Measurements from ENCODE around the gene TRIM69.
"Not testable (repeated sequence)": the region's sequence is repeated elsewhere in the genome, so short reads cannot be mapped to it uniquely, and the experiment has no call there.

Gene TRIM69

GRCh38 chr15:44727485-44728231 lies 8.7 kb upstream of the TRIM69 start:
- Histone ChIP-seq H3K4me2 (ENCODE audit: low read depth, low read length, poor library complexity, severe bottlenecking) (peak overlapping the region; percentile 92), H4K20me1 (ENCODE audit: low read depth, low read length) (no peaks in the 10 kb centered on the region), H3K36me3 (ENCODE audit: low read length) (no peaks in the 10 kb centered on the region), H3K9me2 (replicated peaks; ENCODE audit: insufficient read depth, low read length) (no peaks in the 10 kb centered on the region), H3K79me2 (ENCODE audit: insufficient read depth, low read length) (peaks cover 11% of the 10 kb centered on the region; the same call in 1 of the 2 replicates), H3F3A (ENCODE audit: insufficient read depth) (peaks cover 53% of the 10 kb centered on the region), H3K9ac (ENCODE audit: low read length) (peak overlapping the region; percentile 71), H3K27ac (ENCODE audit: low read depth, low read length) (peak overlapping the region; percentile 96), H2AFZ (ENCODE audit: low read depth, low read length, severe bottlenecking) (no peak overlapping the region), H3K4me3 (ENCODE audit: insufficient read depth, low read length, poor library complexity, severe bottlenecking) (no peak overlapping the region), H3K9me3 (ENCODE audit: insufficient read depth, low read length) (no peaks in the 10 kb centered on the region), H3K27me3 (ENCODE audit: low read length) (no peaks in the 10 kb centered on the region)
- TF ChIP-seq CTCF (IDR thresholded peaks at IDR 0.05; ENCODE audit: insufficient read depth, low read length, poor library complexity, severe bottlenecking) (no peak), EZH2phosphoT487 (conservative IDR thresholded peaks at IDR 0.05; ENCODE audit: low read length) (no peak)

GRCh38 chr15:44728232-44728575 lies 8.1 kb upstream of the TRIM69 start:
- peak overlapping the region; percentile 92 for H3K4me2 ChIP-seq (ENCODE audit: low read depth, low read length, poor library complexity, severe bottlenecking)
- H3K36me3 ChIP-seq (ENCODE audit: low read length); H3K9me2 ChIP-seq (replicated peaks; ENCODE audit: insufficient read depth, low read length); H3K9me3 ChIP-seq (ENCODE audit: insufficient read depth, low read length); H3K27me3 ChIP-seq (ENCODE audit: low read length); H4K20me1 ChIP-seq (ENCODE audit: low read depth, low read length): not testable (repeated sequence)
- H2AFZ ChIP-seq (ENCODE audit: low read depth, low read length, severe bottlenecking): peak overlapping the region; percentile 72
- peak overlapping the region; percentile 96 for H3K27ac ChIP-seq (ENCODE audit: low read depth, low read length)
- H3K9ac ChIP-seq (ENCODE audit: low read length): peak overlapping the region; percentile 92
- H3F3A ChIP-seq (ENCODE audit: insufficient read depth): peaks cover 52% of the 10 kb centered on the region
- peak overlapping the region; percentile 61 for H3K4me3 ChIP-seq (ENCODE audit: insufficient read depth, low read length, poor library complexity, severe bottlenecking)
- peaks cover 11% of the 10 kb centered on the region; the same call in 1 of the 2 replicates for H3K79me2 ChIP-seq (ENCODE audit: insufficient read depth, low read length)

- H3K36me3 ChIP-seq (ENCODE audit: low read length): no peaks in the 10 kb centered on the region
- peaks cover 11% of the 10 kb centered on the region; the same call in 1 of the 2 replicates for H3K79me2 ChIP-seq (ENCODE audit: insufficient read depth, low read length)
- TF ChIP-seq EZH2phosphoT487 (conservative IDR thresholded peaks at IDR 0.05; ENCODE audit: low read length): no peak
- no peak for TF ChIP-seq CTCF (IDR thresholded peaks at IDR 0.05; ENCODE audit: insufficient read depth, low read length, poor library complexity, severe bottlenecking)
- peak overlapping the region; percentile 92 for H3K9ac ChIP-seq (ENCODE audit: low read length)
- peak overlapping the region; percentile 87 for H3K4me3 ChIP-seq (ENCODE audit: insufficient read depth, low read length, poor library complexity, severe bottlenecking)
- H3F3A ChIP-seq (ENCODE audit: insufficient read depth): peaks cover 46% of the 10 kb centered on the region
- no peaks in the 10 kb centered on the region for H4K20me1 ChIP-seq (ENCODE audit: low read depth, low read length)
- H3K27ac ChIP-seq (ENCODE audit: low read depth, low read length): peak overlapping the region; percentile 96
- no peaks in the 10 kb centered on the region for H3K9me3 ChIP-seq (ENCODE audit: insufficient read depth, low read length)
- no peaks in the 10 kb centered on the region for H3K27me3 ChIP-seq (ENCODE audit: low read length)
- peak overlapping the region; percentile 85 for H2AFZ ChIP-seq (ENCODE audit: low read depth, low read length, severe bottlenecking)
- peak overlapping the region; percentile 92 for H3K4me2 ChIP-seq (ENCODE audit: low read depth, low read length, poor library complexity, severe bottlenecking)
- no peaks in the 10 kb centered on the region for H3K9me2 ChIP-seq (replicated peaks; ENCODE audit: insufficient read depth, low read length)
These were observed 7.5 kb upstream of the TRIM69 start for GRCh38 chr15:44728576-44729407.
